ENCODE data around the gene LRIG1.
A peak's percentile ranks its signal among the peaks of the same experiment; 100 is the strongest.

Gene LRIG1

GRCh38 chr3:66402596-66403290 is 98.1 kb downstream of the LRIG1 start:
- DNase-seq (ENCODE audit: low read depth, low spot score): no peak

- no peak for DNase-seq (ENCODE audit: low read depth, low spot score)
Observed at GRCh38 chr3:66401675-66402491, 98.9 kb downstream of the LRIG1 start.

GRCh38 chr3:66401157-66401550 is 99.7 kb downstream of the LRIG1 start:
- no peak for DNase-seq (ENCODE audit: low read depth, low spot score)

GRCh38 chr3:66400411-66401156 is 100.2 kb downstream of the LRIG1 start:
- peak; percentile 60 for DNase-seq (ENCODE audit: low read depth, low spot score)

- no peak for DNase-seq (ENCODE audit: low read depth, low spot score)
Observed at GRCh38 chr3:66399529-66400232, 101.1 kb downstream of the LRIG1 start.

GRCh38 chr3:66398228-66399025 is 102.4 kb downstream of the LRIG1 start:
- no peak for DNase-seq (ENCODE audit: low read depth, low spot score)

- no peak for DNase-seq (ENCODE audit: low read depth, low spot score)
Observed at GRCh38 chr3:66397745-66398144, 103.1 kb downstream of the LRIG1 start.

- no peak for DNase-seq (ENCODE audit: low read depth, low spot score)
Observed at GRCh38 chr3:66396888-66397287, 103.9 kb downstream of the LRIG1 start.

GRCh38 chr3:66396161-66396760 is 104.6 kb downstream of the LRIG1 start:
- no peak for DNase-seq (ENCODE audit: low read depth, low spot score)

GRCh38 chr3:66395635-66396034 is 105.2 kb downstream of the LRIG1 start:
- no peak for DNase-seq (ENCODE audit: low read depth, low spot score)

GRCh38 chr3:66394753-66395249 is 106.0 kb downstream of the LRIG1 start:
- DNase-seq (ENCODE audit: low read depth, low spot score): peak; percentile 80

- no peak for DNase-seq (ENCODE audit: low read depth, low spot score)
Observed at GRCh38 chr3:66394019-66394752, 106.6 kb downstream of the LRIG1 start.

GRCh38 chr3:66393333-66394005 is 107.4 kb downstream of the LRIG1 start:
- DNase-seq (ENCODE audit: low read depth, low spot score): peak; percentile 68

GRCh38 chr3:66392966-66393332 is 107.9 kb downstream of the LRIG1 start:
- DNase-seq (ENCODE audit: low read depth, low spot score): no peak

- no peak for DNase-seq (ENCODE audit: low read depth, low spot score)
Observed at GRCh38 chr3:66392512-66392911, 108.3 kb downstream of the LRIG1 start.

GRCh38 chr3:66390013-66390412 is 110.8 kb downstream of the LRIG1 start:
- no peak for DNase-seq (ENCODE audit: low read depth, low spot score)

- DNase-seq (ENCODE audit: low read depth, low spot score): no peak
Observed at GRCh38 chr3:66386925-66387650, 113.7 kb downstream of the LRIG1 start.
